HCT116 (cell line): Measurements from ENCODE around the gene DHCR24. TPM values are rescaled to one million over a fixed set of nuclear protein-coding genes. Genes with fewer than 3 reads are reported as not detected.

ENCODE experiments used
- ATAC-seq: fragments of 200-7000 bp; cut with Tn5 transposase; 2 replicates; pipeline ENCODE4 v1.9.1; 2020; ENCODE audit warnings: mild to moderate bottlenecking, moderate library complexity
- BruUV-seq: library from RNA; stranded (reverse); fragments of 400-500 nt; replicated peaks from 2 replicates; lab custom pipeline; 2021; lab: Mats Ljungman, UMichigan
- CTCF ChIA-PET: fragments of 300-600 bp; sonication (Branson Sonifier 250); formaldehyde crosslinking; loops from one replicate; lab custom pipeline; 2021; ENCODE audit warnings: antibody characterized with exemption; lab: Charles Lee
- POLR2A ChIA-PET: fragments of 300-600, 350-600 bp; sonication (Branson Sonifier 250); formaldehyde crosslinking; loops from one replicate; lab custom pipeline; 2021; ENCODE audit warnings: antibody characterized with exemption; lab: Charles Lee
- RAD21 ChIA-PET, 2 experiments: fragments of 300-600 bp; sonication (Branson Sonifier 250); formaldehyde crosslinking; loops; one replicate each; lab custom pipeline; 2023; ENCODE audit warnings: low total read pairs in 2 of 2; ENCODE audit not compliant: uncharacterized antibody in 2 of 2, unreplicated experiment in 2 of 2, low non-redundant PET in 1 of 2; lab: Charles Lee
- DNase-seq: peaks from one replicate; pipeline ENCODE4 v3.0.0-alpha.2; 2010; ENCODE audit warnings: low read depth, low spot score
- H2AFZ ChIP-seq: fragments of 200-600 bp; shearing (Covaris generic), sonication (generic); 2 replicates; pipeline ENCODE4 v1.6.1; 2017; ENCODE audit warnings: low read depth, mixed run types, mixed read lengths, antibody characterized with exemption, low read length; ENCODE audit not compliant: poor library complexity, severe bottlenecking
- H3K27ac ChIP-seq: 2 replicates; pipeline ENCODE4 v1.5.1; 2012; ENCODE audit warnings: low read depth, low read length
- H3K27me3 ChIP-seq: fragments of 200-600 bp; sonication (generic); 2 replicates; pipeline ENCODE4 v1.6.1; 2016; ENCODE audit warnings: mixed run types, low read length, mixed read lengths; ENCODE audit not compliant: insufficient read depth
- H3K36me3 ChIP-seq, 2 experiments: fragments of 200-500 bp in 1 of 2; fragments of 200-600 bp in 1 of 2; sonication (Bioruptor generic) in 1 of 2; sonication (generic) in 1 of 2; 2 replicates each; pipeline versions ENCODE4 v1.5.1 to v1.6.1; 2014 to 2016; ENCODE audit warnings: low read length in 2 of 2, inconsistent platforms in 1 of 2, mixed read lengths in 1 of 2, mixed run types in 1 of 2; ENCODE audit not compliant: insufficient read depth in 2 of 2, control insufficient read depth in 1 of 2
- H3K4me1 ChIP-seq, 2 experiments: fragments of 200-600 bp in 1 of 2; sonication (generic) in 1 of 2; 2 replicates each; pipeline versions ENCODE4 v1.5.1 to v1.6.1; 2012 to 2017; ENCODE audit warnings: low read length in 2 of 2, inconsistent platforms in 1 of 2, mild to moderate bottlenecking in 1 of 2, mixed read lengths in 1 of 2, mixed run types in 1 of 2, moderate library complexity in 1 of 2; ENCODE audit not compliant: insufficient read depth in 2 of 2, control insufficient read depth in 1 of 2
- H3K4me2 ChIP-seq: fragments of 200-600 bp; sonication (generic); 2 replicates; pipeline ENCODE4 v1.6.1; 2017; ENCODE audit warnings: mixed run types, low read length, mixed read lengths
- H3K4me3 ChIP-seq, 2 experiments: fragments of 200-600 bp in 1 of 2; sonication (generic) in 1 of 2; replicated peaks in 1 of 2; 2 replicates each; pipeline ENCODE4 v1.5.1; 2011 to 2016; ENCODE audit warnings: low read length in 2 of 2, control low read depth in 1 of 2, low read depth in 1 of 2, mild to moderate bottlenecking in 1 of 2, mixed read lengths in 1 of 2, mixed run types in 1 of 2
- H3K79me2 ChIP-seq: fragments of 200-600 bp; sonication (generic); 2 replicates; pipeline ENCODE4 v1.6.1; 2017; ENCODE audit warnings: mild to moderate bottlenecking, mixed run types, low read length, moderate library complexity, mixed read lengths; ENCODE audit not compliant: insufficient read depth
- H3K9ac ChIP-seq: fragments of 200-600 bp; sonication (generic); 2 replicates; pipeline ENCODE4 v1.6.1; 2016; ENCODE audit warnings: low read length, mixed read lengths
- H3K9me2 ChIP-seq: fragments of 200-600 bp; sonication (generic), shearing (Covaris generic); 2 replicates; pipeline ENCODE4 v1.6.1; 2017; ENCODE audit warnings: mixed run types, mild to moderate bottlenecking, moderate library complexity; ENCODE audit not compliant: insufficient read depth
- H3K9me3 ChIP-seq, 2 experiments: fragments of 200-500 bp in 1 of 2; fragments of 200-600 bp in 1 of 2; sonication (Bioruptor generic) in 1 of 2; sonication (generic) in 1 of 2; 2 replicates each; pipeline ENCODE4 v1.6.1; 2014 to 2017; ENCODE audit warnings: low read length in 2 of 2, mixed read lengths in 2 of 2, inconsistent platforms in 1 of 2, low read depth in 1 of 2, mild to moderate bottlenecking in 1 of 2, mixed run types in 1 of 2, moderate library complexity in 1 of 2; ENCODE audit not compliant: control insufficient read depth in 1 of 2, insufficient read depth in 1 of 2
- H4K20me1 ChIP-seq: fragments of 200-600 bp; sonication (generic), shearing (Covaris generic); 2 replicates; pipeline ENCODE4 v1.6.1; 2017; ENCODE audit warnings: mixed run types, mild to moderate bottlenecking, moderate library complexity; ENCODE audit not compliant: insufficient read depth
- CEBPB ChIP-seq: IDR thresholded peaks from 2 replicates; pipeline ENCODE4 v1.6.1; 2012; ENCODE audit warnings: low read depth
- EGR1 ChIP-seq: IDR thresholded peaks from 2 replicates; pipeline ENCODE4 v1.6.1; 2012; ENCODE audit warnings: low read depth
- EZH2phosphoT487 ChIP-seq: fragments of 200-600 bp; IDR thresholded peaks from 2 replicates; pipeline ENCODE4 v1.6.1; 2018; ENCODE audit warnings: antibody characterized with exemption, borderline replicate concordance
- FOSL1 ChIP-seq: IDR thresholded peaks from 2 replicates; pipeline ENCODE4 v1.6.1; 2012; ENCODE audit warnings: low read depth
- JUND ChIP-seq: IDR thresholded peaks from 2 replicates; pipeline ENCODE4 v1.6.1; 2012
- SIN3A ChIP-seq: IDR thresholded peaks from 2 replicates; pipeline ENCODE4 v1.6.1; 2012; ENCODE audit warnings: low read depth
- SP1 ChIP-seq: IDR thresholded peaks from 2 replicates; pipeline ENCODE4 v1.6.1; 2012; ENCODE audit warnings: low read depth
- SRF ChIP-seq: IDR thresholded peaks from 2 replicates; pipeline ENCODE4 v1.6.1; 2012; ENCODE audit warnings: low read depth
- TCF7L2 ChIP-seq: IDR thresholded peaks from 2 replicates; pipeline ENCODE4 v1.7.0; 2011; ENCODE audit warnings: borderline replicate concordance, inconsistent platforms; ENCODE audit not compliant: insufficient read depth, insufficient read length; ENCODE audit errors: extremely low read depth
- YY1 ChIP-seq: IDR thresholded peaks from 2 replicates; pipeline ENCODE4 v1.6.1; 2011; ENCODE audit warnings: low read length, low read depth, moderate library complexity, mild to moderate bottlenecking; ENCODE audit not compliant: insufficient replicate concordance; ENCODE audit errors: extremely low read depth
- ZFX ChIP-seq: fragments of 450-650 bp; IDR thresholded peaks from 2 replicates; pipeline ENCODE4 v1.6.1; 2017
- intact Hi-C: fragments of 100-400 bp; cut with micrococcal nuclease; formaldehyde crosslinking; loops from 2 replicates; pipeline ENCODE4 v1.10.0; 2022
- total RNA-seq: library from RNA; stranded (reverse); gene quantifications from one replicate; pipeline ENCODE4 v1.2.1, GENCODE V29; 2021; ENCODE audit not compliant: unreplicated experiment
- TF ChIP-seq, protein P1 (sequence below): IDR thresholded peaks from 2 replicates; pipeline ENCODE4 v1.6.1; 2012; ENCODE audit warnings: low read depth
- TF ChIP-seq, protein P2 (sequence below): IDR thresholded peaks from 2 replicates; pipeline ENCODE4 v1.6.1; 2012
- TF ChIP-seq, protein P3 (sequence below): IDR thresholded peaks from 2 replicates; pipeline ENCODE4 v1.6.1; 2011; ENCODE audit warnings: mild to moderate bottlenecking, low read length, moderate library complexity; ENCODE audit not compliant: insufficient replicate concordance; ENCODE audit errors: extremely low read depth

Gene DHCR24
- total RNA-seq, 1 experiment from 2014 or later, result 132 TPM

DNA sequence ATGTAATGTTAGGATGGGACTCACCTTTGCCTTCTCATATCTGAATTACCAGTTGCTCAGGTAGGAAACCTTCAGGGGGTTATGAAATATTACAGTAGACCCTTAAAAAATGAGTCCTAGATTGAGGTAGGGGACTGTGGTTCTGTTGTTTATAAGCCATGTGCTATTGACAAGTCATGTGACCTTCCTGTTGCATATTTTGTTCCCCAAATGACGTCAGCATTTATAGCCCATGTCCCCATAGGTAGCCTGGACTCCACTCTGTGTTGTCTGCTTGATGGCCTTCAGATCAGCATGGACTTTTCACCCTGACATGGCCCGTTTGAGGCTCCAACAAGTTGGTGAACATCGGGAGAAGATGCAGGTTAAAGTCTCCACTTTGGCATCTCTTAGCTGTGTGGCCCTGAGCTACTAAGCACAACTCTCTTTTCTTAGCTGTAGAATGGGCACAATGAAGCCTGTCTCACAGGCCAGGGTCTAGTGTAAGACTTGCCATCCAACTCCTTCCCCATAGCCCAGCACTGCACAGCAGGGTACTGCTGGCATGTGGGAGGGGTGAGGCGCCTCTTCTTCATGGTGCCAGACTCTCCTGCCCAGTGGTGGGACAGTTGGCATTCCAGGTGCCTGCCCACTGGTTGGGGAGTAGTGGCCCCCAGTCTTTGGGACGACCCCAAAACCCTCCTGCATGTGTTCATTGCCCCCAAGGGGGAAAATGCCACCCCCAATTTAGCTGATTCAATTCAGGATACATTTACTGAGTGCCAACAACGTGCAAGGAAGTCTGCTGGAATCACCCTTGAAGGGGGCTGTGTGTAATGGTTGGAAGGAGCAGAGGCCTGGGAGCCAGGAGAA, 49.8 kb downstream of the DHCR24 start:
- Histone ChIP-seq H3K36me3 (no peaks in the 10 kb centered on the region), H2AFZ (no peak overlapping the region), H3K9me2 (no peaks in the 10 kb centered on the region), H3K9ac (no peak overlapping the region), H3K4me2 (no peak overlapping the region), H3K79me2 (no peaks in the 10 kb centered on the region), H3K4me1 (no peaks in the 10 kb centered on the region), H4K20me1 (no peaks in the 10 kb centered on the region), H3K9me3 (no peaks in the 10 kb centered on the region), H3K4me3 (no peak overlapping the region), H3K27me3 (no peaks in the 10 kb centered on the region), H3K27ac (no peak overlapping the region)
- intact Hi-C loops, result no loop called here
- RAD21 ChIA-PET, result no interaction called here
- CTCF ChIA-PET, result no interaction called here
- ATAC-seq (no peak), DNase-seq (no peak)
- POLR2A ChIA-PET, result no interaction called here
- BruUV-seq, result no TSS peak
- TF ChIP-seq FOSL1, result no peak
- TF ChIP-seq YY1, result no peak
- TF ChIP-seq, protein P1, sequence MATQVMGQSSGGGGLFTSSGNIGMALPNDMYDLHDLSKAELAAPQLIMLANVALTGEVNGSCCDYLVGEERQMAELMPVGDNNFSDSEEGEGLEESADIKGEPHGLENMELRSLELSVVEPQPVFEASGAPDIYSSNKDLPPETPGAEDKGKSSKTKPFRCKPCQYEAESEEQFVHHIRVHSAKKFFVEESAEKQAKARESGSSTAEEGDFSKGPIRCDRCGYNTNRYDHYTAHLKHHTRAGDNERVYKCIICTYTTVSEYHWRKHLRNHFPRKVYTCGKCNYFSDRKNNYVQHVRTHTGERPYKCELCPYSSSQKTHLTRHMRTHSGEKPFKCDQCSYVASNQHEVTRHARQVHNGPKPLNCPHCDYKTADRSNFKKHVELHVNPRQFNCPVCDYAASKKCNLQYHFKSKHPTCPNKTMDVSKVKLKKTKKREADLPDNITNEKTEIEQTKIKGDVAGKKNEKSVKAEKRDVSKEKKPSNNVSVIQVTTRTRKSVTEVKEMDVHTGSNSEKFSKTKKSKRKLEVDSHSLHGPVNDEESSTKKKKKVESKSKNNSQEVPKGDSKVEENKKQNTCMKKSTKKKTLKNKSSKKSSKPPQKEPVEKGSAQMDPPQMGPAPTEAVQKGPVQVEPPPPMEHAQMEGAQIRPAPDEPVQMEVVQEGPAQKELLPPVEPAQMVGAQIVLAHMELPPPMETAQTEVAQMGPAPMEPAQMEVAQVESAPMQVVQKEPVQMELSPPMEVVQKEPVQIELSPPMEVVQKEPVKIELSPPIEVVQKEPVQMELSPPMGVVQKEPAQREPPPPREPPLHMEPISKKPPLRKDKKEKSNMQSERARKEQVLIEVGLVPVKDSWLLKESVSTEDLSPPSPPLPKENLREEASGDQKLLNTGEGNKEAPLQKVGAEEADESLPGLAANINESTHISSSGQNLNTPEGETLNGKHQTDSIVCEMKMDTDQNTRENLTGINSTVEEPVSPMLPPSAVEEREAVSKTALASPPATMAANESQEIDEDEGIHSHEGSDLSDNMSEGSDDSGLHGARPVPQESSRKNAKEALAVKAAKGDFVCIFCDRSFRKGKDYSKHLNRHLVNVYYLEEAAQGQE, result no peak
- TF ChIP-seq, protein P2, sequence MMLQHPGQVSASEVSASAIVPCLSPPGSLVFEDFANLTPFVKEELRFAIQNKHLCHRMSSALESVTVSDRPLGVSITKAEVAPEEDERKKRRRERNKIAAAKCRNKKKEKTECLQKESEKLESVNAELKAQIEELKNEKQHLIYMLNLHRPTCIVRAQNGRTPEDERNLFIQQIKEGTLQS, result no peak
- TF ChIP-seq EZH2phosphoT487, result no peak
- TF ChIP-seq, protein P3, sequence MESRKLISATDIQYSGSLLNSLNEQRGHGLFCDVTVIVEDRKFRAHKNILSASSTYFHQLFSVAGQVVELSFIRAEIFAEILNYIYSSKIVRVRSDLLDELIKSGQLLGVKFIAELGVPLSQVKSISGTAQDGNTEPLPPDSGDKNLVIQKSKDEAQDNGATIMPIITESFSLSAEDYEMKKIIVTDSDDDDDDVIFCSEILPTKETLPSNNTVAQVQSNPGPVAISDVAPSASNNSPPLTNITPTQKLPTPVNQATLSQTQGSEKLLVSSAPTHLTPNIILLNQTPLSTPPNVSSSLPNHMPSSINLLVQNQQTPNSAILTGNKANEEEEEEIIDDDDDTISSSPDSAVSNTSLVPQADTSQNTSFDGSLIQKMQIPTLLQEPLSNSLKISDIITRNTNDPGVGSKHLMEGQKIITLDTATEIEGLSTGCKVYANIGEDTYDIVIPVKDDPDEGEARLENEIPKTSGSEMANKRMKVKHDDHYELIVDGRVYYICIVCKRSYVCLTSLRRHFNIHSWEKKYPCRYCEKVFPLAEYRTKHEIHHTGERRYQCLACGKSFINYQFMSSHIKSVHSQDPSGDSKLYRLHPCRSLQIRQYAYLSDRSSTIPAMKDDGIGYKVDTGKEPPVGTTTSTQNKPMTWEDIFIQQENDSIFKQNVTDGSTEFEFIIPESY, result no peak
- no peak for TF ChIP-seq CEBPB
- TF ChIP-seq JUND, result no peak
- no peak for TF ChIP-seq TCF7L2
- TF ChIP-seq SRF, result no peak
- TF ChIP-seq SP1, result no peak
- no peak for TF ChIP-seq ZFX
- TF ChIP-seq EGR1, result no peak
- no peak for TF ChIP-seq SIN3A
